ENCODE measurements around the gene WDFY4.

The WDFY4 gene

GRCh38 chr10:48943096-48943495 is 258.4 kb downstream of the WDFY4 start:
- no peak for TF ChIP-seq CTCF (IDR thresholded peaks at IDR 0.05; ENCODE audit: low read depth, low read length)
- no peak overlapping the region for H3K4me3 ChIP-seq (replicated peaks in 1 of 2; ENCODE audit: low read depth in 2 of 2, low read length in 2 of 2)
- no peak for DNase-seq (ENCODE audit: low read depth in 2 of 2)

GRCh38 chr10:48944171-48944570 is 259.5 kb downstream of the WDFY4 start:
- no peak for TF ChIP-seq CTCF (IDR thresholded peaks at IDR 0.05; ENCODE audit: low read depth, low read length)
- no peak for DNase-seq (ENCODE audit: low read depth in 2 of 2)
- H3K4me3 ChIP-seq (replicated peaks in 1 of 2; ENCODE audit: low read depth in 2 of 2, low read length in 2 of 2) = no peak overlapping the region

- no peak for TF ChIP-seq CTCF (IDR thresholded peaks at IDR 0.05; ENCODE audit: low read depth, low read length)
- H3K4me3 ChIP-seq (replicated peaks in 1 of 2; ENCODE audit: low read depth in 2 of 2, low read length in 2 of 2) = no peak overlapping the region
- no peak for DNase-seq (ENCODE audit: low read depth in 2 of 2)
These were observed 260.9 kb downstream of the WDFY4 start for GRCh38 chr10:48945441-48946130.

- TF ChIP-seq CTCF (IDR thresholded peaks at IDR 0.05; ENCODE audit: low read depth, low read length) = no peak
- DNase-seq (ENCODE audit: low read depth in 2 of 2) = no peak
- no peak overlapping the region for H3K4me3 ChIP-seq (replicated peaks in 1 of 2; ENCODE audit: low read depth in 2 of 2, low read length in 2 of 2)
These were observed 261.7 kb downstream of the WDFY4 start for GRCh38 chr10:48946332-48946731.

DNA sequence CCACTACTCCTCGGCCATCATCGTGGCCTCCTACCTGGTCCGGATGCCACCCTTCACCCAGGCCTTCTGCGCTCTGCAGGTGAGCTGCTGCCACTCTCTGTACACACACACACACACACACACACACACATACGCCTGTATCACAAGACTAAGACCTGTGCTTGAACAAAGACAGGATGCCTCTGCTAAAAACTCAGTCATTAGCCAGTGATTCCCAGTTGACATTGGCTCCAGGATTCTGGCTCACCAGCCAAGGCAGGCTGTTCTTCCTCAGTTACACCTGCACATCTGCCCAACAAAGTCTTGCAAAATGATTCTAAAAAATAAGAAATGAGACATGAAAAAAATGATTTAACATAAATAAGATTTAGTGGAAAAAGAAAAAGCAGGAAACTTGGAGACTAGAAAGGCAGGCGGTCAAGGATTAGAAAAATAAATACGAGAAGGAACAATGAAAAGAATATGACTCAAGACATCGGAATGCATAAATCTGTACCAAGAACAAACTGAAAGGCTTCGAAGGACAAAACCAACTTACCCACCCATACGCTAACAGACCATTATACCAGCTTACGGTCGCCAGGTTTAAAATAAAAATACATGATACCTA is 262.3 kb downstream of the WDFY4 start:
- no peak for TF ChIP-seq CTCF (IDR thresholded peaks at IDR 0.05; ENCODE audit: low read depth, low read length)
- no peak overlapping the region for H3K4me3 ChIP-seq (replicated peaks in 1 of 2; ENCODE audit: low read depth in 2 of 2, low read length in 2 of 2)
- peak; percentile 13 to 42 for DNase-seq (ENCODE audit: low read depth in 2 of 2)

GRCh38 chr10:48947690-48948469 is 263.2 kb downstream of the WDFY4 start:
- no peak overlapping the region for H3K4me3 ChIP-seq (replicated peaks in 1 of 2; ENCODE audit: low read depth in 2 of 2, low read length in 2 of 2)
- DNase-seq (ENCODE audit: low read depth in 2 of 2) = no peak
- no peak for TF ChIP-seq CTCF (IDR thresholded peaks at IDR 0.05; ENCODE audit: low read depth, low read length)

Data from cardiac fibroblast (primary cell).